GM12891 (cell line): ENCODE measurements around the gene CLEC1B.
"Not testable (repeated sequence)": the region's sequence is repeated elsewhere in the genome, so short reads cannot be mapped to it uniquely, and the experiment has no call there.

Experiments
- DNase-seq: peaks from one replicate; pipeline ENCODE4 v3.0.0; 2011; ENCODE audit warnings: low spot score; ENCODE audit not compliant: insufficient read length
- FAIRE-seq: peaks from 2 replicates; lab custom pipeline; 2011; peaks lifted over from hg19 to GRCh38; lab: Jason Lieb, UNC
- PAX5 ChIP-seq: IDR thresholded peaks from 2 replicates; pipeline ENCODE4 v1.6.1; 2011; ENCODE audit warnings: low read length, moderate library complexity, mild to moderate bottlenecking; ENCODE audit not compliant: insufficient read depth, severe bottlenecking
- POLR2A ChIP-seq: IDR thresholded peaks from 2 replicates; pipeline ENCODE4 v1.6.1; 2011; ENCODE audit warnings: low read depth, low read length, control low read depth
- POLR2AphosphoS5 ChIP-seq: IDR thresholded peaks from 2 replicates; pipeline ENCODE4 v1.6.1; 2011; ENCODE audit warnings: low read depth, low read length, control low read depth
- POU2F2 ChIP-seq: IDR thresholded peaks from 2 replicates; pipeline ENCODE4 v1.6.1; 2011; ENCODE audit warnings: low read depth, mild to moderate bottlenecking, control low read depth, low read length, moderate library complexity
- SPI1 ChIP-seq: IDR thresholded peaks from 2 replicates; pipeline ENCODE4 v1.6.1; 2011; ENCODE audit warnings: low read depth, low read length, control low read depth
- TAF1 ChIP-seq: IDR thresholded peaks from 2 replicates; pipeline ENCODE4 v1.6.1; 2011; ENCODE audit warnings: low read depth, low read length, control low read depth

Gene CLEC1B

GRCh38 chr12:10021342-10021741, 22.4 kb upstream of the CLEC1B start:
- no peak for TF ChIP-seq SPI1
- no peak for TF ChIP-seq PAX5
- no peak for TF ChIP-seq TAF1
- TF ChIP-seq POU2F2, result no peak
- FAIRE-seq (no peak), DNase-seq (no peak)

- no peak for TF ChIP-seq POU2F2
- no peak for DNase-seq
- no peak for FAIRE-seq
Measured at GRCh38 chr12:10018386-10018785, 19.5 kb upstream of the CLEC1B start.

- FAIRE-seq, result no peak
- DNase-seq, result no peak
- TF ChIP-seq PAX5, result no peak
- no peak for TF ChIP-seq POLR2AphosphoS5
- no peak for TF ChIP-seq TAF1
- TF ChIP-seq POLR2A, result no peak
- TF ChIP-seq POU2F2, result no peak
- TF ChIP-seq SPI1, result no peak
Measured at GRCh38 chr12:10016881-10017280, 18.0 kb upstream of the CLEC1B start.

- FAIRE-seq, result no peak
- no peak for DNase-seq
- TF ChIP-seq PAX5, result no peak
- no peak for TF ChIP-seq SPI1
- TF ChIP-seq TAF1, result no peak
- TF ChIP-seq POLR2AphosphoS5, result no peak
- TF ChIP-seq POU2F2, result no peak
- TF ChIP-seq POLR2A, result no peak
Measured at GRCh38 chr12:10015450-10015849, 16.5 kb upstream of the CLEC1B start.

- TF ChIP-seq POLR2A, result no peak
- no peak for TF ChIP-seq SPI1
- no peak for TF ChIP-seq PAX5
- TF ChIP-seq POU2F2, result no peak
- TF ChIP-seq TAF1, result no peak
- TF ChIP-seq POLR2AphosphoS5, result no peak
- no peak for DNase-seq
- FAIRE-seq, result no peak
Measured at GRCh38 chr12:10012630-10013330, 13.9 kb upstream of the CLEC1B start.

- DNase-seq, result no peak
- no peak for FAIRE-seq
Measured at GRCh38 chr12:10001171-10001776, 2.4 kb upstream of the CLEC1B start.

GRCh38 chr12:9992296-9992695, 6.6 kb downstream of the CLEC1B start:
- FAIRE-seq (no peak), DNase-seq (no peak)
- TF ChIP-seq SPI1, result no peak
- no peak for TF ChIP-seq POLR2AphosphoS5
- no peak for TF ChIP-seq PAX5
- TF ChIP-seq TAF1, result no peak
- TF ChIP-seq POU2F2, result no peak
- TF ChIP-seq POLR2A, result no peak

More at GRCh38 chr12:10001171-10001776, 2.4 kb upstream of the CLEC1B start:
- TF ChIP-seq POLR2A (no peak), TAF1 (no peak), POU2F2 (no peak), SPI1 (no peak), POLR2AphosphoS5 (no peak), PAX5 (no peak)

GRCh38 chr12:9991876-9992275, 7.0 kb downstream of the CLEC1B start:
- FAIRE-seq (no peak), DNase-seq (no peak)
- TF ChIP-seq SPI1 (no peak), TAF1 (no peak), POLR2A (no peak), POU2F2 (no peak), PAX5 (no peak), POLR2AphosphoS5 (no peak)

GRCh38 chr12:9980126-9980525, 18.8 kb downstream of the CLEC1B start:
- TF ChIP-seq TAF1, result no peak
- no peak for TF ChIP-seq POLR2AphosphoS5
- no peak for TF ChIP-seq SPI1
- TF ChIP-seq PAX5, result no peak
- no peak for TF ChIP-seq POLR2A
- TF ChIP-seq POU2F2, result no peak
- no peak for FAIRE-seq
- DNase-seq, result no peak

GRCh38 chr12:9977916-9978315, 21.0 kb downstream of the CLEC1B start:
- DNase-seq, result no peak
- FAIRE-seq, result no peak
- no peak for TF ChIP-seq TAF1
- TF ChIP-seq SPI1, result no peak

GRCh38 chr12:9976626-9977025, 22.3 kb downstream of the CLEC1B start:
- not testable (repeated sequence) for DNase-seq, FAIRE-seq
